HepG2 (cell line): ENCODE measurements around the gene TMEM198. TPM values are rescaled to one million over a fixed set of nuclear protein-coding genes. Genes with fewer than 3 reads are reported as not detected.

ENCODE experiments used
- BCL6 ChIP-seq: IDR thresholded peaks from 2 replicates; pipeline ENCODE4 v1.6.1; 2016; ENCODE audit warnings: missing genetic modification reagents, missing compliant biosample characterization
- ERF ChIP-seq: IDR thresholded peaks from 2 replicates; pipeline ENCODE4 v1.6.1; 2018; ENCODE audit warnings: missing biosample characterization, missing genetic modification reagents
- IRF9 ChIP-seq: sonication (generic); formaldehyde crosslinking; IDR thresholded peaks from 2 replicates; pipeline ENCODE4 v1.8.0; 2022; ENCODE audit warnings: missing genetic modification reagents, mild to moderate bottlenecking, borderline replicate concordance
- KLF15 ChIP-seq: sonication (generic); formaldehyde crosslinking; IDR thresholded peaks from 2 replicates; pipeline ENCODE4 v1.8.1; 2023; ENCODE audit warnings: borderline replicate concordance, mild to moderate bottlenecking, inconsistent platforms, missing genetic modification reagents, mixed read lengths
- KLF9 ChIP-seq: IDR thresholded peaks from 2 replicates; pipeline ENCODE4 v1.6.1; 2016; ENCODE audit warnings: low read depth
- KMT2A ChIP-seq: sonication (generic); formaldehyde crosslinking; IDR thresholded peaks from 2 replicates; pipeline ENCODE4 v1.4.0; 2020; ENCODE audit warnings: missing genetic modification reagents
- MAFF ChIP-seq: IDR thresholded peaks from 2 replicates; pipeline ENCODE4 v1.6.1; 2011; ENCODE audit warnings: low read depth, low read length, improper control_type of control experiment
- NFYB ChIP-seq: sonication (generic); formaldehyde crosslinking; IDR thresholded peaks from 2 replicates; pipeline ENCODE4 v1.4.0; 2020; ENCODE audit warnings: missing genetic modification reagents
- POLR2G ChIP-seq: fragments of 200-400 bp; formaldehyde crosslinking; IDR thresholded peaks from 2 replicates; pipeline ENCODE4 v1.6.1; 2018; ENCODE audit warnings: mild to moderate bottlenecking, low read depth, low read length, moderate library complexity
- RXRA ChIP-seq: sonication (generic); formaldehyde crosslinking; IDR thresholded peaks from 2 replicates; pipeline ENCODE4 v1.5.1; 2020; ENCODE audit warnings: missing genetic modification reagents
- SRSF4 ChIP-seq: fragments of 200-400 bp; formaldehyde crosslinking; IDR thresholded peaks from one replicate; pipeline ENCODE4 v1.6.1; 2018; ENCODE audit warnings: mild to moderate bottlenecking, low read depth, low read length, moderate library complexity; ENCODE audit not compliant: poor library complexity, severe bottlenecking
- TARDBP ChIP-seq: sonication (generic); formaldehyde crosslinking; IDR thresholded peaks from 2 replicates; pipeline ENCODE4 v1.8.0; 2022; ENCODE audit warnings: mild to moderate bottlenecking, missing genetic modification reagents
- ZNF383 ChIP-seq: sonication (generic); formaldehyde crosslinking; IDR thresholded peaks from 2 replicates; pipeline ENCODE4 v1.4.0; 2020; ENCODE audit warnings: missing genetic modification reagents, mild to moderate bottlenecking, borderline replicate concordance
- ZNF501 ChIP-seq: sonication (generic); formaldehyde crosslinking; IDR thresholded peaks from 2 replicates; pipeline ENCODE4 v1.5.1; 2020; ENCODE audit warnings: mild to moderate bottlenecking, moderate library complexity, missing genetic modification reagents
- ZNF724P ChIP-seq: sonication (generic); formaldehyde crosslinking; IDR thresholded peaks from 2 replicates; pipeline ENCODE4 v1.8.0; 2022; ENCODE audit warnings: missing genetic modification reagents, borderline replicate concordance
- ZSCAN25 ChIP-seq: sonication (generic); formaldehyde crosslinking; IDR thresholded peaks from 2 replicates; pipeline ENCODE4 v1.8.0; 2022; ENCODE audit warnings: mild to moderate bottlenecking, missing genetic modification reagents
- ZZZ3 ChIP-seq: sonication (generic); formaldehyde crosslinking; IDR thresholded peaks from 2 replicates; pipeline ENCODE4 v1.4.0; 2020; ENCODE audit warnings: missing genetic modification reagents, mild to moderate bottlenecking, borderline replicate concordance
- polyA plus RNA-seq, 8 experiments: library from polyadenylated mRNA; depleted of rRNA in 3 of 8; stranded (reverse) in 7 of 8; unstranded in 1 of 8; fragments of >200 nt; fragmentation: Illumina TruSeq in 4 of 8; extraction: Trizol in 4 of 8; gene quantifications; 2 replicates each; pipeline versions ENCODE4 v1.2.1 to v1.2.3, GENCODE V29; 2011 to 2016; ENCODE audit warnings: low read depth in 4 of 8, missing spikeins in 1 of 8, mixed read lengths in 1 of 8; ENCODE audit not compliant: insufficient read depth in 1 of 8
- total RNA-seq, 5 experiments: library from RNA; depleted of rRNA; stranded (reverse); fragments of >200 nt; fragmentation: Illumina TruSeq; extraction: Trizol; gene quantifications; 2 replicates each; pipeline ENCODE4 v1.2.3, GENCODE V29; 2016; ENCODE audit warnings: low read depth in 1 of 5
- TF ChIP-seq, protein P1 (sequence below): IDR thresholded peaks from 2 replicates; pipeline ENCODE4 v1.6.1; 2016; ENCODE audit warnings: missing biosample characterization, missing genetic modification reagents, low read depth
- TF ChIP-seq, protein P2 (sequence below), 2 experiments: sonication (generic) in 1 of 2; formaldehyde crosslinking in 1 of 2; IDR thresholded peaks; 2 replicates each; pipeline versions ENCODE4 v1.4.0 to v1.6.1; 2016 to 2020; ENCODE audit warnings: borderline replicate concordance in 1 of 2, low read depth in 1 of 2, mild to moderate bottlenecking in 1 of 2, missing genetic modification reagents in 1 of 2
- TF ChIP-seq, protein P3 (sequence below): sonication (generic); formaldehyde crosslinking; IDR thresholded peaks from 2 replicates; pipeline ENCODE4 v1.4.0; 2020; ENCODE audit warnings: mild to moderate bottlenecking, missing genetic modification reagents

The TMEM198 gene
- total and polyA plus RNA-seq, 2 of the 13 experiments (the other 11 are each of a cell fraction or from before 2014, with no cell fraction given), result 17.3 to 23.5 TPM

DNA sequence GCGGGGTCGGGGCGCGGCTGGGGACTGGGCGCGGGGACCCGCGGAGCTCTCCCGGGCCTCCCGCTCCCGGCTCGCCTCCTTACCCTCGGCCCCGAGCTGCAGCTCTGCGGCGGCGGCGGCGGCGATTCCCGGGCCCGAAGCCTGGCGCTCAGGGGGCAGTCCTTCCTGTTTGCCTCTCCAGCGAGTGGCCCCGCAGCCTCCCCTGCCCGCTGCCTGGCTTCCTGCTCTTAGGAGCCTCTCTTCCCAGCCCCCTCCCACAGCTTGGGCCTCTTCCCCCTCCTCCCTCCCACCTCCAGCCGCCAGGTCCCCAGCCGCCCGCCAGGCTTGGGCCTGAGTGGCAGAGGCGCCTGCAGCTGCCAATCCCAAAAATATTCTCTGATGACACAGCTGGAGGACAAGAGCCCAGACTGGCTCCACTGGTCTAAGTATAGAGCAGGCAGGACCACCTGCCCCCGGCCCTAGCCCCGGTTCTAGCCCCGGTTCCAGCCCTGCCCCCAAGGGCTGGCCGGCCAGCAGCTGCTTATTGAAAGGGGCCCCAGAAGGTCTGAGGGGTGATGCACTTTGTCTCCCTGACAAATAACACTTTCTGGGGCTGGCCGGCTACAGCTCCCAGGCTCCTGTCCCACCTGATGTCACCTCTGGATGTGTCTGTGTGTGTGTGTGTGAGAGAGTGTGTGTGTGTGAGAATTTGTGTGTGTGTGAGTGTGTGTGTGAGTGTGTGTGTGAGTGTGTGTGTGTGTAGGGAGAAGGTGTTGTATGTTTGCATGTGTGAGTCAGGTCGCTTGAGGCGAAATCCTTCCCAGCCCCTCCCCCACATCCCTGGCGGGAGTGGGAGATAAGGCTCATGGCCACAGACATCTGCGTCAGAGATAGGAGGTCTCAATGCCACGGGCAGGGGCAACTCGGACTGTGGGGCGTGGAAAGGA, 27.7 kb downstream of the TMEM198 start, which contains the start of gene OBSL1 (continued):
- TF ChIP-seq POLR2G, result peak; percentile 71
- TF ChIP-seq MAFF, result no peak
- TF ChIP-seq ZZZ3 (CRISPR knock-in tag), result 0 out of 2 replicates have a peak, but pooled peaks have one; percentile 41
- TF ChIP-seq, protein P1, sequence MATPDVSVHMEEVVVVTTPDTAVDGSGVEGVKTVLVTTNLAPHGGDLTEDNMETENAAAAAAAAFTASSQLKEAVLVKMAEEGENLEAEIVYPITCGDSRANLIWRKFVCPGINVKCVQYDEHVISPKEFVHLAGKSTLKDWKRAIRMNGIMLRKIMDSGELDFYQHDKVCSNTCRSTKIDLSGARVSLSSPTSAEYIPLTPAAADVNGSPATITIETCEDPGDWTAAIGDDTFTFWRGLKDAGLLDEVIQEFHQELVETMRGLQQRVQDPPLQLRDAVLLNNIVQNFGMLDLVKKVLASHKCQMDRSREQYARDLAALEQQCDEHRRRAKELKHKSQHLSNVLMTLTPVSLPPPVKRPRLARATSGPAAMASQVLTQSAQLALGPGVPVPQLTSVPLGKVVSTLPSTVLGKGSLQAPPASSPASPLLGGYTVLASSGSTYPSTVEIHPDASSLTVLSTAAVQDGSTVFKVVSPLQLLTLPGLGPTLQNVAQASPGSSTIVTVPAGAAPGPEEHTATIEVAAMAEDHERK (CRISPR knock-in tag), result no peak
- TF ChIP-seq, protein P2, sequence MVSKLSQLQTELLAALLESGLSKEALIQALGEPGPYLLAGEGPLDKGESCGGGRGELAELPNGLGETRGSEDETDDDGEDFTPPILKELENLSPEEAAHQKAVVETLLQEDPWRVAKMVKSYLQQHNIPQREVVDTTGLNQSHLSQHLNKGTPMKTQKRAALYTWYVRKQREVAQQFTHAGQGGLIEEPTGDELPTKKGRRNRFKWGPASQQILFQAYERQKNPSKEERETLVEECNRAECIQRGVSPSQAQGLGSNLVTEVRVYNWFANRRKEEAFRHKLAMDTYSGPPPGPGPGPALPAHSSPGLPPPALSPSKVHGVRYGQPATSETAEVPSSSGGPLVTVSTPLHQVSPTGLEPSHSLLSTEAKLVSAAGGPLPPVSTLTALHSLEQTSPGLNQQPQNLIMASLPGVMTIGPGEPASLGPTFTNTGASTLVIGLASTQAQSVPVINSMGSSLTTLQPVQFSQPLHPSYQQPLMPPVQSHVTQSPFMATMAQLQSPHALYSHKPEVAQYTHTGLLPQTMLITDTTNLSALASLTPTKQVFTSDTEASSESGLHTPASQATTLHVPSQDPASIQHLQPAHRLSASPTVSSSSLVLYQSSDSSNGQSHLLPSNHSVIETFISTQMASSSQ (IDR thresholded peaks at IDR 0.05; ENCODE audit: low read depth), result peak; percentile 10; the same call in 1 of the 2 replicates
- TF ChIP-seq, protein P2 (CRISPR knock-in tag; IDR thresholded peaks at IDR 0.05; ENCODE audit: borderline replicate concordance), result peak; percentile 46; the same call in 1 of the 2 replicates
- TF ChIP-seq, protein P3, sequence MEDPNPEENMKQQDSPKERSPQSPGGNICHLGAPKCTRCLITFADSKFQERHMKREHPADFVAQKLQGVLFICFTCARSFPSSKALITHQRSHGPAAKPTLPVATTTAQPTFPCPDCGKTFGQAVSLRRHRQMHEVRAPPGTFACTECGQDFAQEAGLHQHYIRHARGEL, result no peak
- TF ChIP-seq IRF9 (CRISPR knock-in tag), result peak; percentile 75; the same call in 1 of the 2 replicates
- TF ChIP-seq BCL6, result peak; percentile 75
- peak; percentile 66; the same call in 1 of the 2 replicates for TF ChIP-seq ERF (CRISPR knock-in tag)
- TF ChIP-seq ZNF724P (CRISPR knock-in tag), result no peak
- peak; percentile 53; the same call in 1 of the 2 replicates for TF ChIP-seq ZNF383 (CRISPR knock-in tag)
- no peak for TF ChIP-seq SRSF4
- peak; percentile 33 for TF ChIP-seq NFYB (CRISPR knock-in tag)
- peak; percentile 94 for TF ChIP-seq TARDBP (CRISPR knock-in tag)
- peak; percentile 51; the same call in 1 of the 2 replicates for TF ChIP-seq ZSCAN25 (CRISPR knock-in tag)
- TF ChIP-seq ZNF501, result peak; percentile 91
- no peak for TF ChIP-seq KMT2A (CRISPR knock-in tag)
- TF ChIP-seq RXRA (CRISPR knock-in tag), result peak; percentile 85
- no peak for TF ChIP-seq KLF9 (CRISPR knock-in tag)
- TF ChIP-seq KLF15 (CRISPR knock-in tag), result peak; percentile 32; the same call in 1 of the 2 replicates
